Neural crest cell (in vitro differentiated cells): ENCODE measurements around the gene SMARCAL1. TPM values are rescaled to one million over a fixed set of nuclear protein-coding genes. Genes with fewer than 3 reads are reported as not detected.

Source experiments
- DNase-seq: peaks from one replicate; pipeline ENCODE4 v3.0.0; 2021; ENCODE audit warnings: low read depth, mixed read lengths, low spot score
- H3K27ac Mint-ChIP-seq: one replicate; pipeline ENCODE4 v1.8.0; 2021; ENCODE audit warnings: mild to moderate bottlenecking, mixed read lengths; ENCODE audit not compliant: unreplicated experiment
- H3K27me3 Mint-ChIP-seq: 2 replicates; pipeline ENCODE4 v1.8.0; 2021; ENCODE audit warnings: low read depth, mild to moderate bottlenecking, mixed read lengths
- H3K36me3 Mint-ChIP-seq: 2 replicates; pipeline ENCODE4 v1.8.0; 2021; ENCODE audit warnings: low read depth, mild to moderate bottlenecking, mixed read lengths
- H3K4me1 Mint-ChIP-seq: 2 replicates; pipeline ENCODE4 v1.8.0; 2021; ENCODE audit warnings: mixed read lengths
- H3K4me3 Mint-ChIP-seq: one replicate; pipeline ENCODE4 v1.8.0; 2021; ENCODE audit warnings: mild to moderate bottlenecking, mixed read lengths
- H3K9me3 Mint-ChIP-seq: 2 replicates; pipeline ENCODE4 v1.8.0; 2021; ENCODE audit warnings: mixed read lengths
- CTCF ChIP-seq: fragments of 200-600 bp; sonication (generic); conservative IDR thresholded peaks from 2 replicates; pipeline ENCODE4 v1.5.0; 2021; ENCODE audit warnings: antibody characterized with exemption, mild to moderate bottlenecking
- long read RNA-seq: library from polyadenylated mRNA; unstranded; transcript quantifications from one replicate; pipeline ENCODE4 v2.0.0, GENCODE V29; 2020
- total RNA-seq: library from RNA; stranded (reverse); gene quantifications from 2 replicates; pipeline ENCODE4 v1.2.1, GENCODE V29; 2021

The SMARCAL1 gene
- total RNA-seq: 30.5 and 30.6 TPM in 2 replicates
- long read RNA-seq, transcript SMARCAL1-201 (18 exons, 3,271 nt): major isoform, 75 of 157 reads
- long read RNA-seq, transcript SMARCAL1-202 (18 exons, 3,056 nt): minor isoform, 24 of 157 reads
- long read RNA-seq, partial matches to known transcripts: 17 of 157 reads
- long read RNA-seq, other reads (novel, unspliced or antisense): 41 of 157 reads

GRCh38 chr2:216412022-216412999 lies at the start of gene SMARCAL1:
Gene SMARCAL1, plus strand, starts transcription at chr2:216412484. Its CDS starts 2,221 bp downstream, at chr2:216414705.
- peak; percentile 99 for DNase-seq
- Mint-ChIP-seq H3K27me3 (peaks cover 3% of the 10 kb centered on the region), H3K27ac (peak within 1 kb of the TSS; percentile 97), H3K4me1 (peaks cover 32% of the 10 kb centered on the region), H3K36me3 (peaks cover under 1% of the 10 kb centered on the region), H3K9me3 (no peaks in the 10 kb centered on the region), H3K4me3 (peak within 1 kb of the TSS; percentile 99)
- no peak for TF ChIP-seq CTCF

- no peak for DNase-seq
- H3K9me3 Mint-ChIP-seq: no peaks in the 10 kb centered on the region
- no peak overlapping the region for H3K4me3 Mint-ChIP-seq
- H3K4me1 Mint-ChIP-seq: no peaks in the 10 kb centered on the region
- peaks cover 86% of the 10 kb centered on the region for H3K27me3 Mint-ChIP-seq
- no peak for TF ChIP-seq CTCF
- H3K27ac Mint-ChIP-seq: no peak overlapping the region
- H3K36me3 Mint-ChIP-seq: no peaks in the 10 kb centered on the region
Observed at GRCh38 chr2:216362730-216363129, 49.6 kb upstream of the SMARCAL1 start.

- Mint-ChIP-seq H3K4me3 (no peak overlapping the region), H3K36me3 (no peaks in the 10 kb centered on the region), H3K27me3 (peaks cover 86% of the 10 kb centered on the region), H3K27ac (no peak overlapping the region), H3K9me3 (no peaks in the 10 kb centered on the region), H3K4me1 (no peaks in the 10 kb centered on the region)
- no peak for TF ChIP-seq CTCF
- no peak for DNase-seq
Observed at GRCh38 chr2:216363221-216363620, 49.1 kb upstream of the SMARCAL1 start.

GRCh38 chr2:216365518-216365917 lies 46.8 kb upstream of the SMARCAL1 start:
- H3K27me3 Mint-ChIP-seq: peaks cover 91% of the 10 kb centered on the region

More at GRCh38 chr2:216365518-216365917, 46.8 kb upstream of the SMARCAL1 start:
- Mint-ChIP-seq H3K27ac (no peak overlapping the region), H3K9me3 (no peaks in the 10 kb centered on the region), H3K4me1 (no peaks in the 10 kb centered on the region), H3K36me3 (no peaks in the 10 kb centered on the region), H3K4me3 (no peak overlapping the region)
- DNase-seq: no peak
- TF ChIP-seq CTCF: no peak
